Endothelial cell of umbilical vein (primary cell): ENCODE data around the gene ARMH4. TPM values are rescaled to one million over a fixed set of nuclear protein-coding genes. Genes with fewer than 3 reads are reported as not detected.

Experiments used
- BruUV-seq: library from RNA; stranded (reverse); fragments of 400-500 nt; replicated peaks from 2 replicates; lab custom pipeline; 2021; lab: Mats Ljungman, UMichigan
- CTCF ChIA-PET: fragments of 300-600, 350-600 bp; sonication (Branson Sonifier 250); formaldehyde crosslinking; loops from one replicate; lab custom pipeline; 2021; ENCODE audit warnings: antibody characterized with exemption, inconsistent platforms; lab: Charles Lee
- POLR2A ChIA-PET: fragments of 300-600, 350-600 bp; sonication (Branson Sonifier 250); formaldehyde crosslinking; loops from one replicate; lab custom pipeline; 2021; ENCODE audit warnings: antibody characterized with exemption, inconsistent platforms; lab: Charles Lee
- DNase-seq: peaks from one replicate; pipeline ENCODE4 v3.0.0-alpha.2; 2011; ENCODE audit warnings: low read depth, low spot score
- FAIRE-seq: peaks from 2 replicates; lab custom pipeline; 2011; peaks lifted over from hg19 to GRCh38; lab: Jason Lieb, UNC
- H2AFZ ChIP-seq: 2 replicates; pipeline ENCODE4 v1.6.0; 2012; ENCODE audit warnings: low read depth, low read length, control low read depth, inconsistent platforms
- H3K27ac ChIP-seq: 2 replicates; pipeline ENCODE4 v1.5.1; 2011; ENCODE audit warnings: low read depth, mild to moderate bottlenecking, control low read depth, low read length, moderate library complexity; ENCODE audit not compliant: insufficient read depth
- H3K27me3 ChIP-seq, 2 experiments: 2 replicates each; pipeline versions ENCODE4 v1.6.0 to v1.6.1; 2011; ENCODE audit warnings: low read length in 2 of 2, mixed read lengths in 1 of 2; ENCODE audit not compliant: control insufficient read depth in 2 of 2, insufficient read depth in 2 of 2
- H3K36me3 ChIP-seq, 2 experiments: 2 replicates in 1 of 2; 3 replicates in 1 of 2; pipeline ENCODE4 v1.5.1; 2011; ENCODE audit warnings: low read length in 2 of 2, mild to moderate bottlenecking in 1 of 2, moderate library complexity in 1 of 2; ENCODE audit not compliant: control insufficient read depth in 2 of 2, insufficient read depth in 2 of 2; ENCODE audit errors: extremely low read depth in 1 of 2
- H3K4me1 ChIP-seq: 3 replicates; pipeline ENCODE4 v1.5.1; 2011; ENCODE audit warnings: mild to moderate bottlenecking, low read length; ENCODE audit not compliant: control insufficient read depth, insufficient read depth; ENCODE audit errors: extremely low read depth
- H3K4me2 ChIP-seq: 2 replicates; pipeline ENCODE4 v1.6.1; 2011; ENCODE audit warnings: low read length, control low read depth, mixed read lengths; ENCODE audit not compliant: insufficient read depth
- H3K4me3 ChIP-seq, 3 experiments: fragments of 200-600 bp in 1 of 3; sonication (generic), shearing (Covaris generic) in 1 of 3; replicated peaks in 1 of 3; 2 replicates each; pipeline ENCODE4 v1.5.1; 2011 to 2016; ENCODE audit warnings: control low read depth in 3 of 3, low read length in 3 of 3, mild to moderate bottlenecking in 2 of 3, inconsistent platforms in 1 of 3, low read depth in 1 of 3, moderate library complexity in 1 of 3; ENCODE audit not compliant: insufficient read depth in 1 of 3
- H3K79me2 ChIP-seq: 2 replicates; pipeline ENCODE4 v1.6.0; 2012; ENCODE audit warnings: low read length, inconsistent platforms; ENCODE audit not compliant: control insufficient read depth, insufficient read depth
- H3K9ac ChIP-seq: replicated peaks from 2 replicates; pipeline ENCODE3; 2011; ENCODE audit warnings: low read length, control low read depth; ENCODE audit not compliant: insufficient read depth; ENCODE audit errors: extremely low read depth
- H3K9me1 ChIP-seq: replicated peaks from 3 replicates; pipeline ENCODE4 v1.6.0; 2011; ENCODE audit warnings: mild to moderate bottlenecking, low read length; ENCODE audit not compliant: control insufficient read depth, insufficient read depth; ENCODE audit errors: extremely low read depth
- H3K9me3 ChIP-seq: replicated peaks from 2 replicates; pipeline ENCODE4 v1.5.1; 2012; ENCODE audit warnings: low read length, inconsistent platforms; ENCODE audit not compliant: control insufficient read depth, insufficient read depth
- H4K20me1 ChIP-seq: replicated peaks from 2 replicates; pipeline ENCODE3; 2011; ENCODE audit warnings: mild to moderate bottlenecking, low read length; ENCODE audit not compliant: control insufficient read depth, insufficient read depth; ENCODE audit errors: extremely low read depth
- CTCF ChIP-seq, 2 donors: IDR thresholded peaks; 1 replicate in 1 of 2; 2 replicates in 1 of 2; pipeline ENCODE4 v1.5.1; 2011; ENCODE audit warnings: low read length in 2 of 2, mild to moderate bottlenecking in 2 of 2, moderate library complexity in 2 of 2, control low read depth in 1 of 2, inconsistent platforms in 1 of 2, low read depth in 1 of 2; ENCODE audit not compliant: insufficient read depth in 1 of 2; ENCODE audit errors: extremely low read depth in 1 of 2
- EZH2 ChIP-seq: IDR thresholded peaks from 2 replicates; pipeline ENCODE4 v1.6.1; 2012; ENCODE audit warnings: borderline replicate concordance, low read depth, mild to moderate bottlenecking, moderate library complexity, low read length, inconsistent platforms; ENCODE audit not compliant: severe bottlenecking
- GATA2 ChIP-seq: IDR thresholded peaks from 2 replicates; pipeline ENCODE4 v1.7.0; 2011; ENCODE audit warnings: low read depth, mild to moderate bottlenecking, moderate library complexity, mixed read lengths, low read length; ENCODE audit not compliant: insufficient read length, insufficient read depth
- JUN ChIP-seq: IDR thresholded peaks from 2 replicates; pipeline ENCODE4 v1.6.1; 2011; ENCODE audit warnings: borderline replicate concordance, low read depth; ENCODE audit not compliant: insufficient read length, insufficient read depth
- MAX ChIP-seq: IDR thresholded peaks from 2 replicates; pipeline ENCODE4 v1.6.1; 2011; ENCODE audit not compliant: insufficient read depth, insufficient read length
- MYC ChIP-seq: IDR thresholded peaks from one replicate; pipeline ENCODE4 v1.6.1; 2011; ENCODE audit warnings: mild to moderate bottlenecking, low read depth, low read length
- POLR2AphosphoS5 ChIP-seq: IDR thresholded peaks from 2 replicates; pipeline ENCODE4 v1.6.1; 2012; ENCODE audit warnings: low read depth, mild to moderate bottlenecking, control low read depth, low read length, moderate library complexity; ENCODE audit not compliant: insufficient read depth
- dilution Hi-C: fragments of 300-500 bp; cut with MboI; formaldehyde crosslinking; loops from one replicate; pipeline ENCODE4 v1.15.0; 2019; ENCODE audit warnings: low sequenced_read_pairs; ENCODE audit not compliant: extremely low pct_ligation_motif_present
- intact Hi-C: fragments of 100-400 bp; cut with micrococcal nuclease; formaldehyde crosslinking; loops from one replicate; pipeline ENCODE4 v1.10.0; 2022
- polyA plus RNA-seq, 4 experiments: library from polyadenylated mRNA; depleted of rRNA in 3 of 4; stranded (reverse) in 3 of 4; unstranded in 1 of 4; fragments of >200 nt; gene quantifications; 2 replicates each; pipeline versions ENCODE4 v1.2.1 to v1.2.3, GENCODE V29; 2011 to 2012; ENCODE audit warnings: missing spikeins in 1 of 4
- total RNA-seq: library from RNA; stranded (reverse); gene quantifications from 2 replicates; pipeline ENCODE4 v1.2.3, GENCODE V29; 2021

ARMH4 gene
- total and polyA plus RNA-seq, 2 donors (not counting 3 experiments of a cell fraction or from before 2014, with no cell fraction given), result 1.1 to 3.0 TPM

- peak; percentile 64 for TF ChIP-seq JUN
- no peak for TF ChIP-seq GATA2
- POLR2A ChIA-PET, result no interaction called here
- H3K9ac ChIP-seq, result no peak overlapping the region
- no peaks in the 10 kb centered on the region for H4K20me1 ChIP-seq
- peak overlapping the region; percentile 25 for H3K4me2 ChIP-seq
- FAIRE-seq (no peak), DNase-seq (peak; percentile 42)
- dilution Hi-C loops, result no loop called here
- H3K4me1 ChIP-seq, result peaks cover 13% of the 10 kb centered on the region
- H3K27ac ChIP-seq, result no peak overlapping the region
- no peaks in the 10 kb centered on the region for H3K9me1 ChIP-seq
- H3K9me3 ChIP-seq, result no peaks in the 10 kb centered on the region
- intact Hi-C loops, result loop anchor here (5.0 kb wide), 1 partner anchor 47 kb away; the partner anchor contains the start of gene ARMH4
- H3K36me3 ChIP-seq, result no peaks in the 10 kb centered on the region
- peaks cover 5 to 12% of the 10 kb centered on the region in 2 experiments for H3K27me3 ChIP-seq
- H3K79me2 ChIP-seq, result no peaks in the 10 kb centered on the region
- CTCF ChIA-PET, result interaction anchor here (0.7 kb wide), 1 partner anchor 1020 kb away, joined by 3 read pairs; no protein-coding TSS in a partner anchor
- no TSS peak for BruUV-seq
- no peak overlapping the region for H2AFZ ChIP-seq
- no peak overlapping the region for H3K4me3 ChIP-seq
These were observed 47.2 kb downstream of the ARMH4 start for GRCh38 chr14:58104808-58105207.

GRCh38 chr14:58100735-58101368 is 51.2 kb downstream of the ARMH4 start:
- no peaks in the 10 kb centered on the region for H4K20me1 ChIP-seq
- dilution Hi-C loops (no loop called here), intact Hi-C loops (no loop called here)
- no TSS peak for BruUV-seq
- peaks cover under 1 to 13% of the 10 kb centered on the region in 2 experiments for H3K27me3 ChIP-seq
- H3K4me3 ChIP-seq, result no peak overlapping the region
- H3K9me3 ChIP-seq, result no peaks in the 10 kb centered on the region
- no peak overlapping the region for H3K9ac ChIP-seq
- TF ChIP-seq JUN (no peak), GATA2 (no peak), POLR2AphosphoS5 (no peak), EZH2 (no peak), CTCF (IDR thresholded peaks at IDR 0.05; ENCODE audit: extremely low read depth in 1 of 2, insufficient read depth in 1 of 2, low read depth in 1 of 2, low read length in 2 of 2) (no peak), MYC (no peak), MAX (no peak)
- H3K79me2 ChIP-seq, result no peaks in the 10 kb centered on the region
- H3K9me1 ChIP-seq, result no peaks in the 10 kb centered on the region
- POLR2A ChIA-PET, result no interaction called here
- peaks cover 29% of the 10 kb centered on the region for H3K4me1 ChIP-seq
- DNase-seq, result no peak
- no peaks in the 10 kb centered on the region for H3K36me3 ChIP-seq
- peak; percentile 76 for FAIRE-seq
- no peak overlapping the region for H3K4me2 ChIP-seq
- CTCF ChIA-PET, result no interaction called here
- H2AFZ ChIP-seq, result no peak overlapping the region
- no peak overlapping the region for H3K27ac ChIP-seq
